ENCODE results near the gene MID2. TPM values are rescaled to one million over a fixed set of nuclear protein-coding genes. Genes with fewer than 3 reads are reported as not detected.
A peak's percentile ranks its signal among the peaks of the same experiment; 100 is the strongest.

MID2 gene
- total and polyA plus RNA-seq, 10 donors = 0.50 to 11.9 (median 10.4) TPM

DNA sequence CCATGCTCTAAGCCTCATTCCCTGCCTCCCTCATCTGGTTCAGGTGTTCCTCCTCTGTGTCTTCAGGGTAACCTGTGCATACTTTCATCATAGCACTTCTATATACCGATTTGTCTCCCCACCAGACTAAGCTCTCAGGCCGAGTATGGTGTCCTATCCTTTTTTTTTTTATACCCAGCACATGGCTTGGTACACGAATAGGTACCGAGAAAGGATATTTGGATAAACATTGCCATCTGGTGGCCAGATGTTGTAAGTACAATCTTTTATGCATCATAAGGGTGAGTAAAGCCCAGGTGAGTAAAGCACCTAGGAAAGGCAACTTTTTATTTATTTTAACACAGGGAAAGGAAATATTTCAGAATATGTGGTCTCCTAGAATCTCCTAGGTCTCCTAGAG lies 68.4 kb downstream of the MID2 start:
- Histone ChIP-seq H3K4me3 (no peak overlapping the region), H3K9me3 (peaks cover 0 to 5% (median 0%) of the 10 kb centered on the region in 8 donors), H3K27ac (no peak overlapping the region), H3K27me3 (replicated peaks in 1 of 7) (no peaks in the 10 kb centered on the region), H3K4me1 (no peaks in the 10 kb centered on the region), H3K36me3 (no peaks in the 10 kb centered on the region)
- 18 to 30% (median 21%) methylated on average over 4 of the region's 4 CpGs for WGBS, 5 donors
- TF ChIP-seq POLR2A (IDR thresholded peaks at IDR 0.05) (no peak), CTCF (IDR thresholded peaks at IDR 0.05 in 8 of 11, conservative IDR thresholded peaks at IDR 0.05 in 3 of 11) (peak; percentile 22 to 69 (median 60)), POLR2AphosphoS5 (IDR thresholded peaks at IDR 0.05) (no peak)
- intact Hi-C loops (cut with DNase I; ENCODE audit: low total_unique reads) = loop anchor here (10.0 kb wide), 2 partner anchors 239 to 999 kb away; no protein-coding TSS in a partner anchor
- no peak for DNase-seq

GRCh38 chrX:107902721-107903120 lies 77.1 kb downstream of the MID2 start:
- Histone ChIP-seq H3K9me3 (no peaks in the 10 kb centered on the region), H3K36me3 (peaks cover 0 to 20% (median 2%) of the 10 kb centered on the region in 6 donors), H3K27me3 (replicated peaks in 1 of 7) (no peaks in the 10 kb centered on the region), H3K4me3 (no peak overlapping the region), H3K4me1 (no peaks in the 10 kb centered on the region), H3K27ac (no peak overlapping the region)
- intact Hi-C loops (cut with DNase I; ENCODE audit: low total_unique reads) = no loop called here
- TF ChIP-seq CTCF (IDR thresholded peaks at IDR 0.05 in 8 of 11, conservative IDR thresholded peaks at IDR 0.05 in 3 of 11) (no peak), POLR2AphosphoS5 (IDR thresholded peaks at IDR 0.05) (no peak), POLR2A (IDR thresholded peaks at IDR 0.05) (no peak)
- WGBS, 5 donors = 60 to 90% (median 87%) methylated on average over 6 of the region's 6 CpGs
- no peak for DNase-seq

DNA sequence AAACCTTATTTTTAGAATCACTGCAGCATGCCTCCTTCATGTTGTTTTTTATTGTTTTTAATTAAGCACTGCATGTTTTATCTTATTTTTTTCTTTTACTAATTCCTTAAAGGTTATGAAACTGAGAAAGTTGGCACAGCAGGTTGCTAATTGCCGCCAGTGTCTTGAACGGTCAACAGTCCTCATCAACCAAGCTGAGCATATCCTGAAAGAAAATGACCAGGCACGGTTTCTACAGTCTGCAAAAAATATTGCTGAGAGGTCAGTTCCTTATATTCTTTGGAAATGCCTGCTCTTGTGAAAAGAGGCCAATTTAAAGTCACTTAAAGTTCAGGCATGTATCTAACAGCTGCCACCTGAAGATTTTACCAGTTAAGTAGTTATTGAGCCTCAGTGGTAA lies 79.7 kb downstream of the MID2 start:
- 77 to 88% (median 81%) methylated on average over 3 of the region's 3 CpGs for WGBS, 5 donors
- intact Hi-C loops (cut with DNase I; ENCODE audit: low total_unique reads) = no loop called here
- no peaks in the 10 kb centered on the region for H3K27me3 ChIP-seq (replicated peaks in 1 of 7)

More for the DNA sequence above, 79.7 kb downstream of the MID2 start:
- H3K4me1 ChIP-seq = no peaks in the 10 kb centered on the region
- peaks cover 0 to 20% (median 2%) of the 10 kb centered on the region in 6 donors for H3K36me3 ChIP-seq
- no peak for TF ChIP-seq POLR2A (IDR thresholded peaks at IDR 0.05)
- no peak for TF ChIP-seq CTCF (IDR thresholded peaks at IDR 0.05 in 8 of 11, conservative IDR thresholded peaks at IDR 0.05 in 3 of 11)
- TF ChIP-seq POLR2AphosphoS5 (IDR thresholded peaks at IDR 0.05) = no peak
- no peaks in the 10 kb centered on the region for H3K9me3 ChIP-seq
- H3K27ac ChIP-seq = no peak overlapping the region
- DNase-seq = no peak
- no peak overlapping the region for H3K4me3 ChIP-seq

All from spleen (tissue), 11 donors.